Measurements from ENCODE around the gene HECTD4. TPM values are rescaled to one million over a fixed set of nuclear protein-coding genes. Genes with fewer than 3 reads are reported as not detected.

HECTD4 gene
- total and polyA plus RNA-seq, 2 donors (not counting 1 experiment from before 2014, with no cell fraction given): 46.4 to 92.2 TPM

DNA sequence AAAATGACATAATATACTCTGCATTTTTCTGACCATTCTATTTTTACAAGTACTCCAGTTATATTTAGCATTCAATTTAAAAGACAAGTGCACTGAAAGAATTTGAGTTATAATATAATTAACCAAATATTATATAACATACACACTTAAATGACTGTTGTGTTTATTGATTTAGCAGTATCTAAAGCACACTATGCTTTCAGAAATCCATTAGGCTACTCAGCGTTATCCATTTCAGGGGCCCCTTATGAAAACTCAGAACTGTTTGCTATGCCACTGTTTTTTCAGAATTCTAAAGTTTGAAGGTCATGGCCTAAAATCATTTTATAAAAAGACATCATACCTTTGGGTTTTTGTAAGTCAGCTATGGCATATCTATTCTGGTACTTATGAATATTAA lies 57.1 kb downstream of the HECTD4 start:
- no CpG with 5 or more reads among the region's 1 CpG for WGBS (ENCODE audit: insufficient coverage)
- Histone ChIP-seq H3K4me3 (ENCODE audit: control extremely low read depth in 1 of 5, extremely low read depth in 1 of 5, insufficient read depth in 1 of 5, low read depth in 2 of 5, low read length in 4 of 5) (no peak overlapping the region), H3K36me3 (replicated peaks in 1 of 2; ENCODE audit: control extremely low read depth in 1 of 2, control insufficient read depth in 1 of 2, extremely low read depth in 1 of 2, insufficient read depth in 2 of 2, low read length in 1 of 2) (no peaks in the 10 kb centered on the region), H3K4me2 (replicated peaks; ENCODE audit: low read depth, low read length, poor library complexity, severe bottlenecking) (no peak overlapping the region), H3K9me3 (ENCODE audit: control extremely low read depth in 1 of 3, control insufficient read depth in 2 of 3, insufficient read depth in 1 of 3, low read length in 2 of 3) (no peaks in the 10 kb centered on the region), H3K4me1 (ENCODE audit: control insufficient read depth in 2 of 2, insufficient read depth in 2 of 2, low read length in 2 of 2) (no peaks in the 10 kb centered on the region), H3K27me3 (replicated peaks in 1 of 4; ENCODE audit: control extremely low read depth in 1 of 4, control insufficient read depth in 3 of 4, insufficient read depth in 4 of 4, low read length in 3 of 4) (no peaks in the 10 kb centered on the region), H2AFZ (ENCODE audit: insufficient read depth, low read depth, low read length, poor library complexity, severe bottlenecking) (no peak overlapping the region), H4K20me1 (ENCODE audit: control insufficient read depth, insufficient read depth, low read length, poor library complexity, severe bottlenecking) (peaks cover 27% of the 10 kb centered on the region), H3K9ac (ENCODE audit: low read length) (no peak overlapping the region), H3K27ac (ENCODE audit: low read length in 2 of 2) (no peak overlapping the region), H3K79me2 (ENCODE audit: control insufficient read depth, insufficient read depth, low read length) (peaks cover 82% of the 10 kb centered on the region)
- H3K9me3 Mint-ChIP-seq (ENCODE audit: insufficient read depth): no peaks in the 10 kb centered on the region
- H3K4me3 Mint-ChIP-seq: no peak overlapping the region
- ATAC-seq (ENCODE audit: low read depth) (no peak), DNase-seq (no peak)
- peaks cover 38% of the 10 kb centered on the region for H3K4me1 Mint-ChIP-seq
- ChIA-PET CTCF (no interaction called here), POLR2A (no interaction called here)
- TF ChIP-seq, protein P1, sequence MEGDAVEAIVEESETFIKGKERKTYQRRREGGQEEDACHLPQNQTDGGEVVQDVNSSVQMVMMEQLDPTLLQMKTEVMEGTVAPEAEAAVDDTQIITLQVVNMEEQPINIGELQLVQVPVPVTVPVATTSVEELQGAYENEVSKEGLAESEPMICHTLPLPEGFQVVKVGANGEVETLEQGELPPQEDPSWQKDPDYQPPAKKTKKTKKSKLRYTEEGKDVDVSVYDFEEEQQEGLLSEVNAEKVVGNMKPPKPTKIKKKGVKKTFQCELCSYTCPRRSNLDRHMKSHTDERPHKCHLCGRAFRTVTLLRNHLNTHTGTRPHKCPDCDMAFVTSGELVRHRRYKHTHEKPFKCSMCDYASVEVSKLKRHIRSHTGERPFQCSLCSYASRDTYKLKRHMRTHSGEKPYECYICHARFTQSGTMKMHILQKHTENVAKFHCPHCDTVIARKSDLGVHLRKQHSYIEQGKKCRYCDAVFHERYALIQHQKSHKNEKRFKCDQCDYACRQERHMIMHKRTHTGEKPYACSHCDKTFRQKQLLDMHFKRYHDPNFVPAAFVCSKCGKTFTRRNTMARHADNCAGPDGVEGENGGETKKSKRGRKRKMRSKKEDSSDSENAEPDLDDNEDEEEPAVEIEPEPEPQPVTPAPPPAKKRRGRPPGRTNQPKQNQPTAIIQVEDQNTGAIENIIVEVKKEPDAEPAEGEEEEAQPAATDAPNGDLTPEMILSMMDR (IDR thresholded peaks at IDR 0.05): no peak
- TF ChIP-seq EZH2 (IDR thresholded peaks at IDR 0.05; ENCODE audit: borderline replicate concordance, insufficient read depth, low read depth, low read length, poor library complexity, severe bottlenecking): no peak
- H3K27ac Mint-ChIP-seq: no peak overlapping the region
- intact Hi-C loops (cut with micrococcal nuclease): no loop called here
- H3K27me3 Mint-ChIP-seq: no peaks in the 10 kb centered on the region

DNA sequence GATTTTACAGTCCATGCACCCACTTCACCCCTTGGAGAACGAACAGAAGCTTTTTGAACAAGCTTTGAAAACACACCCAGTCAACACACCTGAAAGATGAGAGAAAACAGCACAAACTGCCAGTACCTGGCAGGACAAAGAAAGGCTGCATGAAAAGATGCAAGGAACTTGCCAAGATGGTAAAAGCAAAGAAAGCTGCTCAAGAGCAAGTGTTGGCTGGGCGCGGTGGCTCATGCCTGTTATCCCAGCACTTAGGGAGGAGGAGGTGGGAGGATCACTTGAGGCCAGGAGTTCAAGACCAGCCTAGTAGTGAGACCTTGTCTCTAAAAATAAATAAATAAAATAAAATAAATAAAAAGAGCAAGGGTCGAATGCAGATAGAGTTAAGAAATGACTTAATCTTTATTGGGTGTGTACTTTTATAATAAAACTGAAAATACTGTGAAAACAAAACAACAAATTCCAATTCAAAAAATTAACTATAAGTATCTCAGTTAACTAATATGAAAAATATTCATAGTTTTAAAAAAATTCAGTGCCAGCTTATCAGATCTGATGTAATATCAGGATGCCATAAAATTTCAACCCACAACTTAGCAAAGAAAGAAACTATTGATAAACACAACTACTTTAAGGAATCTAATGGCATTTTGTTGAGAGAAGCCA lies 59.2 kb downstream of the HECTD4 start:
- peaks cover 27% of the 10 kb centered on the region for H4K20me1 ChIP-seq (ENCODE audit: control insufficient read depth, insufficient read depth, low read length, poor library complexity, severe bottlenecking)
- DNase-seq (no peak), ATAC-seq (ENCODE audit: low read depth) (no peak)
- no peaks in the 10 kb centered on the region for H3K9me3 ChIP-seq (ENCODE audit: control extremely low read depth in 1 of 3, control insufficient read depth in 2 of 3, insufficient read depth in 1 of 3, low read length in 2 of 3)
- H3K27ac ChIP-seq (ENCODE audit: low read length in 2 of 2): no peak overlapping the region
- no peak overlapping the region for H3K4me3 Mint-ChIP-seq
- H3K9me3 Mint-ChIP-seq (ENCODE audit: insufficient read depth): no peaks in the 10 kb centered on the region
- H3K36me3 ChIP-seq (replicated peaks in 1 of 2; ENCODE audit: control extremely low read depth in 1 of 2, control insufficient read depth in 1 of 2, extremely low read depth in 1 of 2, insufficient read depth in 2 of 2, low read length in 1 of 2): peaks cover 0 to 8% of the 10 kb centered on the region in 2 experiments
- WGBS (ENCODE audit: insufficient coverage): 90% methylated on average over 1 of the region's 4 CpGs
- no peak overlapping the region for H3K4me2 ChIP-seq (replicated peaks; ENCODE audit: low read depth, low read length, poor library complexity, severe bottlenecking)
- H3K4me3 ChIP-seq (ENCODE audit: control extremely low read depth in 1 of 5, extremely low read depth in 1 of 5, insufficient read depth in 1 of 5, low read depth in 2 of 5, low read length in 4 of 5): no peak overlapping the region
- POLR2A ChIA-PET: no interaction called here
- no peak overlapping the region for H2AFZ ChIP-seq (ENCODE audit: insufficient read depth, low read depth, low read length, poor library complexity, severe bottlenecking)
- TF ChIP-seq, protein P1 (IDR thresholded peaks at IDR 0.05): no peak
- no peak for TF ChIP-seq EZH2 (IDR thresholded peaks at IDR 0.05; ENCODE audit: borderline replicate concordance, insufficient read depth, low read depth, low read length, poor library complexity, severe bottlenecking)
- H3K9ac ChIP-seq (ENCODE audit: low read length): no peak overlapping the region
- peaks cover 32% of the 10 kb centered on the region for H3K4me1 Mint-ChIP-seq
- no peaks in the 10 kb centered on the region for H3K27me3 Mint-ChIP-seq
- CTCF ChIA-PET: interaction anchor here (0.9 kb wide), 1 partner anchor 125 kb away, joined by 3 read pairs; no protein-coding TSS in a partner anchor
- intact Hi-C loops (cut with micrococcal nuclease): no loop called here
- no peaks in the 10 kb centered on the region for H3K4me1 ChIP-seq (ENCODE audit: control insufficient read depth in 2 of 2, insufficient read depth in 2 of 2, low read length in 2 of 2)
- no peaks in the 10 kb centered on the region for H3K27me3 ChIP-seq (replicated peaks in 1 of 4; ENCODE audit: control extremely low read depth in 1 of 4, control insufficient read depth in 3 of 4, insufficient read depth in 4 of 4, low read length in 3 of 4)
- peaks cover 82% of the 10 kb centered on the region for H3K79me2 ChIP-seq (ENCODE audit: control insufficient read depth, insufficient read depth, low read length)
- no peak overlapping the region for H3K27ac Mint-ChIP-seq

Measured in B cell (primary cell).